Measurements from ENCODE around the gene BCL11A.

The BCL11A gene

DNA sequence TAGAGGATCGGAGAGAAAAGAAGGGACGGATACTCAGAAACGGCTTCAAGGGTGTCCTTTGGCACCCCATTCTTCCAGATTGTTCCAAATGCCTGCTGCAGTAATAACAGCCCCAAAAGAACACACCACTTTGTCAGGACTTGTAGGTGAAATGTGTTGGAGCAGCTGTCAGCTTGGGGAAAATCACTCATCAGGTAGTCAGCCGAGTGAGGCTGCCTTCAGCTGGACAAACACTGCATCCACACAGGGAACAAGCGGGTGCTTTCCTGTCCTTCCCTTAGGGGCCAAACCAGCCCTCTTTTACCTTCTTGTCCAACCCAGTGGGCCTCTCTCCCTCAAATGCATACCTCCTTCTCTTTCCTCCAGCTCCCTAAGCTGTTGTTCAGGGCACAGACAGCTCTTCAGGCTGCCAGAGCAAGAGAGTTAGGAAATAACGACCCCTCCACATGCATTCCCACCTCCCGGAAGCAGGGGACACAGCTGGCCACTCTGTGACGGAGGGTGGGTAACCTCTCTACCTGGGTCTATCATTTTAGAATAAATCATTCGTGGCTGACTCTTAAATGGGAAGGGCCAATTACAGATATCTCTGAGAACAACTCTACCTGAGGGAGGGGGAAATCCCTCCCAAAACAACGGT is 48.1 kb downstream of the BCL11A start:
- DNase-seq (ENCODE audit: low read depth) = no peak

DNA sequence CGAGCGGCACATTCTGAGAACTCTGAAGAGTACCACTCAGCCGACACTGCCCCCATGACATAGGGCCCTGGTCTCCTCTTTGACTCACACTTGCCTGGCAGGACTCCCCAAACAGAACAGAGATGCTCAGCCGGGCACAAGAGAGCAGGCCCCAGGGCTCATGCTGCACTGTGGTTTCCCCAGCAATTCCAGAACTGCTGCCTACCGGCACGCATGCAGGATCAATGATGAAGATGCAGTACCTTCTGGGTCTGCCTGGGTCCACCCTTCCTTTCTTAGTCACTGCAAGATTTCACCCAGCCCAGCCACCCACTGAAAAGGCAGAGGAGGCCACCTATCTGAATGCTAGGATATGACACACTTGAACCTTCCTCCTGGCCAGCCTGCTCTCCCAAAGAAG is 49.4 kb downstream of the BCL11A start:
- no peak for DNase-seq (ENCODE audit: low read depth)

DNA sequence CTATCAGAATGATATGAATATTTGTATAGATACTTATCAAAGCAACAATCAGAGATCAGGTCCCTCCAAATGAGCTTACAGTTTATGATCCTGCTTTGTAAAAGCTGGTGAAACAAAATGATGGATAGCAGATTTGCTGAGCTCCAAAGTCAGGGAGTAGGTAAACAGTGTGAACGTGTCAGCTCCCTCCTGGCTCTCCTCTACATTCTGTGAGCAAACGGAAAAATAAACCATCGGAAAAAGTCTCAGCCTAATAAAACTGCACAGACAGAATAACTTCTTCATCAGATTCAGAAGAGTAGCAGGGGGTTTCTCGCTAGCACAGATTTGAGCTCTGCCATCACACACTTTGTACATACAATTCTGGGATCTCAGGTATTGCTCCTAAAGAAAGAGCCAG is 51.3 kb downstream of the BCL11A start:
- DNase-seq (ENCODE audit: low read depth) = no peak

DNA sequence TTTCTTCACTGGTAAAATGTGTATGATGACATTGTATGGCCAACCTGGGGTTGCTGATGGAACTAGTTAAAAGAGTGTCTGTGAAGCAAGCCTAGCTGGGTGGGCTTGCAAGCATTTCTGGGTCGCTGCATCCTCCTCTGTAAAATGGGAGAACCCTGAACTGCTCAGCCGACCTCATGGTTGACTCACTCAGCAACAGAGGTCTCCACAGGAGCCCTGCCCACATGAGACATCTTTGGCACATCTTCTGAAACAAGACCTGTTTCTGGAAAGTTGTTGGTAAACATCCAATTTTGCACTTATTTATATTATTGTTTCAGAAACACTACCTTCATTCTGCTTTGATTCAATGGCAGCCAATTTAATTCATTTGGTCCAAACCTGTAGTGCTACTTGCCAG is 52.6 kb downstream of the BCL11A start:
- DNase-seq (ENCODE audit: low read depth) = no peak

DNA sequence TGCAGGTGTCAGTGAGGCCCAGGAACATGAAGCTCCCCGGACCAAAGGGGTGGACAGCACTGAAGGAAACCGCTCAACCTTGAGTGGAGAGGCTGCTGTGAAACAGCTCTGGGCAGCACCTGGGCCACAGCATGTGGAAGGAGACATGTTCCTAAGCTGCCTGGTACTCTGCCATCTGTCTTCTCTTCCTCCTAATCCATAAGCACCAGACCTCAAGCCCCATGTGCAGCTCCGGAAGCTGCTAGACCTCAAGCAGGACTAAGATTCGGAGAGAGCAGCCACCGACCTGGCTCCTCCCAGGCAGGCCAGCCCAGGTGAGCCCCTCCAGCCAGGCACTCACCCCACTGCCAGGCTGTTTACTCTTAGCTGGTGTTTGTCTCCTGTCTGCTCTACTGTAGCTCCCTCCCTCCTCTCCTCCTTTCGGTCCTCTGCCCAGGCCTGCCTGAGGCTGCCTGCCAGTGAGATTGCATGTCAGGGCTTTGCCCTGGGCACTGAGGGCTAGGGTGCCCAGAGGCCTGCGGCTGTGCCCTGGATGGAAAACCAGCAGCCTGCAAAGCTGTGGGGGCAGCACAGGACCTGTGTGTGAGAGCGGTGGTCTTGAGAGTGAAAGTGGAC is 53.7 kb downstream of the BCL11A start:
- no peak for DNase-seq (ENCODE audit: low read depth)

DNA sequence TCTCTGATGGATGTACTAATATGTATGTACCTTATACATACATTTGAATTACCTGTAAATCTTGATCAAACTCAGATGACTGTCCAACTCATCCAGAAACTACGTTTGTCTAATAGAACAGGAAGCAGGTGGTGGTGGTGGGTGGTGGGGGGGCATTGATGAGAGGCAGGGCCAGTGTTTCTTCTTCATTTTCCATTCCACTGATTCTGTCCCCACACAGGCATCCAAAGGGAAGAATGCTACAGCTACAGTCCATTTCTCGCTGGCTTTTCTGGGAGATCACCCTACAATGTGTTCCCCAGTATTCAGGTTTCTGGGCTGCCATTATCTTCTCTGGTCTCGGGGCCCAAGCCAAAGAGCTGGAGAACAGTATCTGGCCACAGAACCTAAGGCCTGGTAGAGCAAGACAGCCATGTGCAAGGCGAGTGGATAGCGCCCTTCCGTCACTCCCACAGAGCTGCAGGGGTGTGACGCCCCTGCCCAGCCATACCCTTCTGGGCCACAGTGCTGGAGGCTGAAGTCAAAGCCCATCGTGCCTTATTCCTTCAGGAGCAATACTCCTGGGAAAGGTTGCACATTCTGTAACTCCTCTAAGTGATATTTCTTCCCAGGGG is 54.5 kb downstream of the BCL11A start:
- DNase-seq (ENCODE audit: low read depth) = no peak

DNA sequence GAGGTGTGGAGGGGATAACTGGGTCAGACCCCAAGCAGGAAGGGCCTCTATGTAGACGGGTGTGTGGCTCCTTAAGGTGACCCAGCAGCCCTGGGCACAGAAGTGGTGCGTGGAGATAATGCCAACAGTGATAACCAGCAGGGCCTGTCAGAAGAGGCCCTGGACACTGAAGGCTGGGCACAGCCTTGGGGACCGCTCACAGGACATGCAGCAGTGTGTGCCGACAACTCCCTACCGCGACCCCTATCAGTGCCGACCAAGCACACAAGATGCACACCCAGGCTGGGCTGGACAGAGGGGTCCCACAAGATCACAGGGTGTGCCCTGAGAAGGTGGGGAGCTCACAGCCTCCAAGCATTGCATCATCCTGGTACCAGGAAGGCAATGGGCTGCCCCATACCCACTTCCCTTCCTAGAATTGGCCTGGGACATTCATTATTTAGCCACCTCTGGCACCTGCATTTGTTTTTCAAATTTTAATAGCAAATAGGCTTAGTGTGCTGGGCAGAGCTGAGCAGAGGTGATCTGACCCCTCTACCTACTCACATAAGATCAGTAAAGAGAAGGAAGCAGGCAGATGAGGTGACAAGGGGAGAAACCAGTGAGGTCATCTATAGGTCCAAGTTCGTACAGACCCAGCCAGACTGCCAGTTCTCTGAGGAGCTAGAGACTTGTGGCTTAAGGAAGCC is 55.2 kb downstream of the BCL11A start:
- DNase-seq (ENCODE audit: low read depth) = no peak

DNA sequence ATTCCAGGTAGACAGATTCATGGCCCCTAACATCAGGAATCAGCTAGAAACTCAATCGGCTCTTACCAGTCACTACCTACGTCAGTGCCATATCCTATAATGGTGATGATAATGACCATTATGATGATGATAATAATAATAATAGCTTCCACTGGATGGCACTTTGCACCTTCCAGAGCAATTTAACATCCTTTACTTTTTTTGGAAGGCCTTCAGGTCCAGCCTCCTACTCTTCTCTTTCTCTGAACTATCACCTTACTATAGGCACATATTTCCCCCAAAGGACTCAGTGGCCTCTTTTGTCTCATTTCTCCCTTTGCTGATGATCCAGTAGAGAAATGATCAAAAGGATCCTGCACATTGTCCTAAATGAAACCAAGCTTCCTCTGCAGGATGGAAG is 56.0 kb downstream of the BCL11A start:
- no peak for DNase-seq (ENCODE audit: low read depth)

DNA sequence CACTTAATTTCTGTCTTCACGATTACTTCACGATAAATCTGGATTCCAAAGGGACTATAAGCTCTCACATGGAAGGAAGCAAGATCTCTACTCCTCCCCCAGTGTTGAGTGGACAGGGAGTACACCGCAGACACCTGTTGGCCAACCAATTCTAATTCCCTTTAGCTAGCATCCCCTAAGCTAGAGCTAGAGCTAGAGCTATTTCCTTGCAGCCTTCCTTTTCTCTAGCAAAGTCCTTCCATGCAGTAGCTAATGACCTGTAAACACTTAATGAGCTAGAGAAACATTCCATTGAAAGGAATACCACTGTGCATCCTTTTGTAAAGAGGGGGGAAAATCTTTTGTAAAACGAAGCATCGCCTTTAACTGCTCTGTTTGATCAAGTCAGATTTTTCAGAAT is 56.5 kb downstream of the BCL11A start:
- no peak for DNase-seq (ENCODE audit: low read depth)

DNA sequence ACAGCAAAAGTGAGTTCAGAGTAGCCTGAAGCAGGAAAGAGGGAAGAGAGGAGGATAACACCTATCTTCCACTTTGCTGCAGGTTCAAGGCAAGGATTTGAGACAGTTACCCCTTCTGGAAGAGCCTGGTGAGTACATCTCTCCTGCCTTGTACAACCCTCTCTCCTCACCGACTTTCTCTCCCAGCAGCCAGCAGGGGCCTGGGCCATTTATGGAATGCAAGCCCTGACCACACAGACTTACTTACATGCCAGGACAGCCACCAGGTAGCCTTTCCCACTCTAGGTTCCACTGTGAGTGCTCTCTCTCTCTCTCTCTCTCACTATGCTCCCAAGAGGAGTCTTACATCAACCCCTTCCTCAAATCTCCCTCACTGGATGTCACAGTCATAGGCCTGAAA is 57.0 kb downstream of the BCL11A start:
- DNase-seq (ENCODE audit: low read depth) = no peak

DNA sequence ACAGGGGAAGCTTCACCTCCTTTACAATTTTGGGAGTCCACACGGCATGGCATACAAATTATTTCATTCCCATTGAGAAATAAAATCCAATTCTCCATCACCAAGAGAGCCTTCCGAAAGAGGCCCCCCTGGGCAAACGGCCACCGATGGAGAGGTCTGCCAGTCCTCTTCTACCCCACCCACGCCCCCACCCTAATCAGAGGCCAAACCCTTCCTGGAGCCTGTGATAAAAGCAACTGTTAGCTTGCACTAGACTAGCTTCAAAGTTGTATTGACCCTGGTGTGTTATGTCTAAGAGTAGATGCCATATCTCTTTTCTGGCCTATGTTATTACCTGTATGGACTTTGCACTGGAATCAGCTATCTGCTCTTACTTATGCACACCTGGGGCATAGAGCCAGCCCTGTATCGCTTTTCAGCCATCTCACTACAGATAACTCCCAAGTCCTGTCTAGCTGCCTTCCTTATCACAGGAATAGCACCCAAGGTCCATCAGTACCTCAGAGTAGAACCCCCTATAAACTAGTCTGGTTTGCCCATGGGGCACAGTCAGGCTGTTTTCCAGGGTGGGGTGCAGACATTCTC is 58.3 kb downstream of the BCL11A start:
- DNase-seq (ENCODE audit: low read depth) = no peak

DNA sequence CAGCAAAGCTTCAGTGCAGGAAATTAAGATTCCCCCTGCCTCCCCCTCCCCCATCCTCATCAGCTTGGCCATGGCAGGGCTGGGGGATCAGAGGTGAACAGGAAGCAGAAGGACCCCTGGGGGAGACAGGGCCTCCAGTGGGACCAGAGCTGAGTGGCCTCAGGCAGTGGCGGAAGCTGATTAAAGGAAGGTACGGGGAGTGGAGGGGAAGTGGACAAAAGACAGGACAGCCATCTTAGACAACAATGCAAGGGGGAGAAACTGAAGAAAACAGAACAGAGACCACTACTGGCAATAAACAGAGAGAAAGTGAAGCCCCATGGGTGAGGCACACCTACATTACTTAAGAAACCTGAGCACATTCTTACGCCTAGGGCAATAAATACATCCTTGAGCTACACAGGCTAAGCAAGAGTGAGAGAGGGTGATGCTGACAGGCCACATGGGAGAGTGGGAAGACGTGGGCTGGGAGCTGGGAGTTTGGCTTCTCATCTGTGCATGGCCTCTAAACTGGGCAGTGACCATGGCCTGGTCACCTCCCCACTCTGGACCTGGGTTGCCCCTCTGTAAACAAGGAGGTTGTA is 59.6 kb downstream of the BCL11A start:
- no peak for DNase-seq (ENCODE audit: low read depth)

DNA sequence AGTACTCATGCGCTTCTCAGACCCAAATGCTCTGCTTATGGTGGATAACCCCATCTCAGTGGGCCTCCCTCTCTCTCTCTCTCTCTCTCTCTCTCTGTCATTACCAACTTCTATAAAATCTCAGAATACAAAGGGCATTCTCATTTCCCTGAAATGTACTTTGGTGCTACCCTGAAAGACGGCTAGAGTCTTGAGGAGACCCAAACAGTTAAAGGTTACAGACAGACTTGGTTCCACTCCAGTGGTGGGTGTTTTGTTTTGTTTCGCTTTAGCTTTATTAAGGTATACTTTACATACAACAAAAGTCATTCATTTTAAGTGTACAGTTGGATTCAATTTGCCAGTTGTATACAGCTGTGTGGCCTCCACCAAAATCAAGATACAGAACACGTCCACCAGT is 60.9 kb downstream of the BCL11A start:
- DNase-seq (ENCODE audit: low read depth) = no peak

DNA sequence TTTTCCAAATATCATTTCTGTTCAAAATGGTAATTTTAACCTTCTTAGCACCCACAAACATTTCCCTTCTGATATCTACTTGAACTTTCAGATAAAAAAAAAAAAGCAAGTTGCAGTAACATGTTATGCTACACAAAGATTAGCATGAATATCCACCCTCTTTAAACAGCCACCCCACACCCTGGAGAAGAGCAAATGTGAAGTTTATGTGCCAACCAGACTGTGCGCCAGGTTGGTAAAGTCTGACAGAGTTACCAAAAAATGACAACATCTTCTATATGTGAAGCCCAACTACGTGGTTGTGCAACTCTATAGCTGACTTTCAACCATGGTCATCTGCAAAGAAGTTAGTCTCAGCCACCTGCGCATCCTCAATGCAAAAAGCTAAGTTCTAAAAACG is 62.6 kb downstream of the BCL11A start:
- no peak for DNase-seq (ENCODE audit: low read depth)

DNA sequence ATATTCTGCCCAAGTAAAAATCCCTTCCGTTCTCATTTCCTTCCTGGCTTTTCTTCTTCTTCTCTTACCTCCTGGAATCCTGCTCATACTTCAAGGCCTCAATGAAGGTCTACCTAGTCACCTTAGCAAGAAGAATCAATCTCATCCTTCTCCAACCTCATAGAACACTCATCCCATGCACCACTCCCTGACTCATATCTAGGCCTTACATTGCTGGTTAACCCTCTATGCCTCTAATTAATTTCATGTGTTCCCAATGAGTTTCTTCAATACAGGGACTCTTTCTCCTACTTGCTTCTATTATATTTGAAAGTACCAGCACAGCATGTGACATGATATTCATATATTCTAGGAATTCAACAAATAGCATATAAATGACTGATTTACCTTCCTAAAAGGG is 63.0 kb downstream of the BCL11A start:
- DNase-seq (ENCODE audit: low read depth) = no peak

DNA sequence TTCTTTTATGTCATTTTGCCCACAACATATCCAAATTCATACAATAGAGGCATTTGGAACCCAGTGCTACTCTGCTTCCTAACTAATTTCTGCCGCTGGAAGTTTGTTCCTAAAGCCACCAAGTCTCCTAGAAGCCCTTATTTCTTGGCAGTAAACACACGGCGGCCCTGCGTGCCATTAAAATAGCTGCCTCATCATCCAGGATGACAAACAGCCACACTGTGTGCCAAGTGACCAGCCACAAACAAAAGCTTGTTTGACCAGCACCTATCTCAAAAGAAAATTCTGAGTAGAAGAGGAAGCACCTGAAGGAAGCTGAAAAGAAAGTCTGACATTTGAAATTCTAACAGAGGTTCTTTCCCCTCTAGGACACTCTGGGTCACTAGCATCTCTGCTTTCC is 64.2 kb downstream of the BCL11A start:
- DNase-seq (ENCODE audit: low read depth) = no peak

DNA sequence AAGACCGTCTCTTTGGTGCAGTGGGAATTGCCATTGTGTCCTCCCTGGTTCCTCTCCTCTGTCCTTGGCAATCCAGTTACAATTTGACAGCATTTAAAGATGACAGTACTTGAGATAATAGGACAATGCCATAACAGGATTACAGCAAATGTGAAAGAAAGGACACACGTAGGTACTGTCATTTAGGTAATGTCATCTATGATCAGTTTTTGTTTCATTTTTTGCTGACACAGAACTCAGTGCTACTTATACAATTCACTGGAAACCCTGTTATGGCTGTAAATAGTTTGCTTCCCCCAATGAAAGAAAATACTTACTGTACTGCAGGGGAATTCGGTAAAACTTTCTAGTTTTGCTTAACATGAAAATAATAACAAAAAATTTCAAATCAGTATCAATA is 65.2 kb downstream of the BCL11A start:
- DNase-seq (ENCODE audit: low read depth) = no peak

DNA sequence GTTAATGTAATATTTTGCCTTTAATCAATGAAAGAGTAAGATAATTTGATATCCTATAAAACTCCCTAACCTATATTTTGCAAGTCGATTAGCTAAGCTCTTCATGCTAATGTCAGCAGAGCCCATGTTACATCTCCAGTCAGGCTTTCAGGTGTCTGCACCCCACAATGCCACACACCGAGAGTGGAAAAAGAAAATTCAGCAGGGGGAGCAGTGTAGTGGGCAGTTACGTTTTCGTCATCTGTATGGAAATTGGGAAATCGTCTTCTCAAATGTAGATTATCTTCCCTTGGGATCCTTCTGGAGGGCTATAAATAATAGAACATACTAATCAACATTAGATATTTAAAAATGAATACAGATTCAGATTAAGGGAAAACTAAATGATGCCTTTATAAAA is 66.3 kb downstream of the BCL11A start:
- no peak for DNase-seq (ENCODE audit: low read depth)

DNA sequence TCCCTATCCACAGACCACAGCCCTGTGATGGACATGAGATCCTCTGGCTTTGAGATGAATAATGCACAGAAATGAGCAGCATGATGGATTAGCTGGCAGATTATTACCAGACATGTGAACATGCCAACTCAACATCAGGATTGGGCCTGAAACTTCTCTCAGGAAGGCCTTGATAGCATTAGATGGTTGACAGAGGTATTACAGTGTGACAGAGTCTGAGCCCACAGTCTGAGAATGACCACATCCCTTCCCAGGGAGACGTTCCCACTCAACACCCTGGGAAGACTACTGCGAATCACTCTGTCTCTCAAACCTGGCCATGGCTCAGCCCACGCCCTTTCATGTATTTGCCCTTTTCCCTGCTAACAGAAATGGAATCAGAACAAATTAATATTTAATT is 66.9 kb downstream of the BCL11A start:
- no peak for DNase-seq (ENCODE audit: low read depth)

DNA sequence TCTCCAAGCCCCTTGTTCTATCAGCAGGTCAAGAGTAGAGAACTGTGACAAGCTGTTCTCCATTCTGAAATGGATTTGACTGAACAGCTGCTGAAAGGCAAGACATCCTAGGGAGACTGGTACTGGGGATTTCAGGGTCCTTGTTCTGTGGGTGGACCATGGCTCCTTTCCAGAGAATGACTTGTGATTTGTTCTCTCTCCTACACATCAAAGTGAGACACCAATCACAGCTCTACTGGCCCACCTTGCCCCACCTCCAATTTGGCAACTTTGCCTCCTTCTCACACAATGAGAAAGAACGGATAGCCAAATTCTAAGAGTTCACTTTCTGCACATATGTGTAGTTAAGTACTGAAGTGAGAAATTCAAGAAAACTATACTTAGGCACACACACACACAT is 67.4 kb downstream of the BCL11A start:
- no peak for DNase-seq (ENCODE audit: low read depth)

DNA sequence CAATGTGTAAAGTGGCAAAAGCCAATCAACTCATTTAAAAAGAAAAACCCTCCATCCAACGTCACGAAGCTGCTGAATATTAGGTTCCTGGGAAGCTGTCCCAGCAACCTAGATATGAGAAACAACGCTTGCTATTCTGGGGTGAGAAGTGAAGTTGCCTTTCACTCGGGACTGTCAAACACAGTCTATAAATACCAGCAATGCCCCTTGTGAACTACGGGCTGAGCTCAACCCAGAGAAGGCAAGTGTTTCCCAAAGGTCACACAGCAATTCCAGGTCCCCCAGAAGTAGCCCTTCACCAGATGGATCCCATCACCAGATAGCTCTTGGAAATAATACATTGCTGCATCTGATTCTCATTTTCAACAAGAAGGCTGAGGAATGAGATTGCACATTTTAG is 67.9 kb downstream of the BCL11A start:
- DNase-seq (ENCODE audit: low read depth) = no peak

DNA sequence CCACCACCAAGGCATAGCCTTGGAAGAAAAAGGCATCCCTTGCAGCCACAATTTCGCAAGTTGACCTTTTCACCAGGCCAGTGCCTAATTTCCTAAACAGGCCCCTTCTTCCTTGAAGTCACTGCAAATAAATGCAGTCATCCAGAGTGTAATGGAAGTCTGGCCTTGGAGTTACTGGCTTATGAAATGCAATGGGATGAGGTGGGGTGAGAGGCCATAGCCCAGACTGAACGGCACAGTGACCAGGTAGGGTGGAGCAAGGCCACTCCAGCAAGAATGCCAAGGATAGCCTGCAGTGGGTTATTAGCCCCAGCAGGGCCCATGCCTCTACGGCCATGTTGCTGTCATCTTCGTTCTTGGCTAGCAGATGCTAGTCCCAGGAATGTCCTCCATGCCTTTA is 68.4 kb downstream of the BCL11A start:
- no peak for DNase-seq (ENCODE audit: low read depth)

Measured in activated T-cell treated with anti-CD3 and anti-CD28 coated beads for 48 hours (primary cell).